Measurements from ENCODE around the gene SDHD.

DNA sequence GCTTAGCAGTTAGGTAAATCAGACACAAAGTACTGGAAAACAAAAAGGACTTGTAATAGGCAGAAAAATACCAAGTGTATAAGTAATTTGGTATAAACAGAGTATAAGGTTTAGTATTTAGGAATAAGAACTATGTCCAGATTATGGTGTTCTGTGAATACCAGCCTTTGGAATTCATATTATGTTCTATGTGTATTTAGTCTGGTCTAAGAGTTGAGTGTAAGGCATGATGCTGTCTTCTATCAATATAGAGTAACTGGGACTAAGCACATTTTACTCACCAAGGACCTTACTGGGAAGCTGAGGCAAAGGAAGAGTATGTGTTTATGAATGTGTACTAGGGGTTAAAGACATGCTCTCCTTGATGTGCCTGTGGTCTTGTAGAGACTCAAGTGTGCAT lies 9.5 kb downstream of the SDHD start:
- TF ChIP-seq POLR2AphosphoS5 (IDR thresholded peaks at IDR 0.05; ENCODE audit: low read depth, low read length) (no peak), EP300 (IDR thresholded peaks at IDR 0.05; ENCODE audit: borderline replicate concordance in 1 of 2, low read depth in 2 of 2, low read length in 2 of 2) (no peak), JUND (IDR thresholded peaks at IDR 0.05; ENCODE audit: low read length) (no peak), KDM5A (IDR thresholded peaks at IDR 0.05; ENCODE audit: low read length) (no peak), RFX5 (IDR thresholded peaks at IDR 0.05; ENCODE audit: borderline replicate concordance, low read depth, low read length) (no peak), NANOG (IDR thresholded peaks at IDR 0.05; ENCODE audit: insufficient read depth, low read depth, low read length, poor library complexity, severe bottlenecking) (no peak), BRCA1 (IDR thresholded peaks at IDR 0.05; ENCODE audit: low read depth, low read length) (no peak), CREB1 (IDR thresholded peaks at IDR 0.05) (no peak)
- TF ChIP-seq, protein P1, sequence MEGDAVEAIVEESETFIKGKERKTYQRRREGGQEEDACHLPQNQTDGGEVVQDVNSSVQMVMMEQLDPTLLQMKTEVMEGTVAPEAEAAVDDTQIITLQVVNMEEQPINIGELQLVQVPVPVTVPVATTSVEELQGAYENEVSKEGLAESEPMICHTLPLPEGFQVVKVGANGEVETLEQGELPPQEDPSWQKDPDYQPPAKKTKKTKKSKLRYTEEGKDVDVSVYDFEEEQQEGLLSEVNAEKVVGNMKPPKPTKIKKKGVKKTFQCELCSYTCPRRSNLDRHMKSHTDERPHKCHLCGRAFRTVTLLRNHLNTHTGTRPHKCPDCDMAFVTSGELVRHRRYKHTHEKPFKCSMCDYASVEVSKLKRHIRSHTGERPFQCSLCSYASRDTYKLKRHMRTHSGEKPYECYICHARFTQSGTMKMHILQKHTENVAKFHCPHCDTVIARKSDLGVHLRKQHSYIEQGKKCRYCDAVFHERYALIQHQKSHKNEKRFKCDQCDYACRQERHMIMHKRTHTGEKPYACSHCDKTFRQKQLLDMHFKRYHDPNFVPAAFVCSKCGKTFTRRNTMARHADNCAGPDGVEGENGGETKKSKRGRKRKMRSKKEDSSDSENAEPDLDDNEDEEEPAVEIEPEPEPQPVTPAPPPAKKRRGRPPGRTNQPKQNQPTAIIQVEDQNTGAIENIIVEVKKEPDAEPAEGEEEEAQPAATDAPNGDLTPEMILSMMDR (IDR thresholded peaks at IDR 0.05; ENCODE audit: control extremely low read depth in 1 of 3, insufficient read depth in 1 of 3, low read depth in 1 of 3, low read length in 3 of 3) = no peak
- TF ChIP-seq, protein P2, sequence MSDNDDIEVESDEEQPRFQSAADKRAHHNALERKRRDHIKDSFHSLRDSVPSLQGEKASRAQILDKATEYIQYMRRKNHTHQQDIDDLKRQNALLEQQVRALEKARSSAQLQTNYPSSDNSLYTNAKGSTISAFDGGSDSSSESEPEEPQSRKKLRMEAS (IDR thresholded peaks at IDR 0.05) = no peak
- TF ChIP-seq, protein P3, sequence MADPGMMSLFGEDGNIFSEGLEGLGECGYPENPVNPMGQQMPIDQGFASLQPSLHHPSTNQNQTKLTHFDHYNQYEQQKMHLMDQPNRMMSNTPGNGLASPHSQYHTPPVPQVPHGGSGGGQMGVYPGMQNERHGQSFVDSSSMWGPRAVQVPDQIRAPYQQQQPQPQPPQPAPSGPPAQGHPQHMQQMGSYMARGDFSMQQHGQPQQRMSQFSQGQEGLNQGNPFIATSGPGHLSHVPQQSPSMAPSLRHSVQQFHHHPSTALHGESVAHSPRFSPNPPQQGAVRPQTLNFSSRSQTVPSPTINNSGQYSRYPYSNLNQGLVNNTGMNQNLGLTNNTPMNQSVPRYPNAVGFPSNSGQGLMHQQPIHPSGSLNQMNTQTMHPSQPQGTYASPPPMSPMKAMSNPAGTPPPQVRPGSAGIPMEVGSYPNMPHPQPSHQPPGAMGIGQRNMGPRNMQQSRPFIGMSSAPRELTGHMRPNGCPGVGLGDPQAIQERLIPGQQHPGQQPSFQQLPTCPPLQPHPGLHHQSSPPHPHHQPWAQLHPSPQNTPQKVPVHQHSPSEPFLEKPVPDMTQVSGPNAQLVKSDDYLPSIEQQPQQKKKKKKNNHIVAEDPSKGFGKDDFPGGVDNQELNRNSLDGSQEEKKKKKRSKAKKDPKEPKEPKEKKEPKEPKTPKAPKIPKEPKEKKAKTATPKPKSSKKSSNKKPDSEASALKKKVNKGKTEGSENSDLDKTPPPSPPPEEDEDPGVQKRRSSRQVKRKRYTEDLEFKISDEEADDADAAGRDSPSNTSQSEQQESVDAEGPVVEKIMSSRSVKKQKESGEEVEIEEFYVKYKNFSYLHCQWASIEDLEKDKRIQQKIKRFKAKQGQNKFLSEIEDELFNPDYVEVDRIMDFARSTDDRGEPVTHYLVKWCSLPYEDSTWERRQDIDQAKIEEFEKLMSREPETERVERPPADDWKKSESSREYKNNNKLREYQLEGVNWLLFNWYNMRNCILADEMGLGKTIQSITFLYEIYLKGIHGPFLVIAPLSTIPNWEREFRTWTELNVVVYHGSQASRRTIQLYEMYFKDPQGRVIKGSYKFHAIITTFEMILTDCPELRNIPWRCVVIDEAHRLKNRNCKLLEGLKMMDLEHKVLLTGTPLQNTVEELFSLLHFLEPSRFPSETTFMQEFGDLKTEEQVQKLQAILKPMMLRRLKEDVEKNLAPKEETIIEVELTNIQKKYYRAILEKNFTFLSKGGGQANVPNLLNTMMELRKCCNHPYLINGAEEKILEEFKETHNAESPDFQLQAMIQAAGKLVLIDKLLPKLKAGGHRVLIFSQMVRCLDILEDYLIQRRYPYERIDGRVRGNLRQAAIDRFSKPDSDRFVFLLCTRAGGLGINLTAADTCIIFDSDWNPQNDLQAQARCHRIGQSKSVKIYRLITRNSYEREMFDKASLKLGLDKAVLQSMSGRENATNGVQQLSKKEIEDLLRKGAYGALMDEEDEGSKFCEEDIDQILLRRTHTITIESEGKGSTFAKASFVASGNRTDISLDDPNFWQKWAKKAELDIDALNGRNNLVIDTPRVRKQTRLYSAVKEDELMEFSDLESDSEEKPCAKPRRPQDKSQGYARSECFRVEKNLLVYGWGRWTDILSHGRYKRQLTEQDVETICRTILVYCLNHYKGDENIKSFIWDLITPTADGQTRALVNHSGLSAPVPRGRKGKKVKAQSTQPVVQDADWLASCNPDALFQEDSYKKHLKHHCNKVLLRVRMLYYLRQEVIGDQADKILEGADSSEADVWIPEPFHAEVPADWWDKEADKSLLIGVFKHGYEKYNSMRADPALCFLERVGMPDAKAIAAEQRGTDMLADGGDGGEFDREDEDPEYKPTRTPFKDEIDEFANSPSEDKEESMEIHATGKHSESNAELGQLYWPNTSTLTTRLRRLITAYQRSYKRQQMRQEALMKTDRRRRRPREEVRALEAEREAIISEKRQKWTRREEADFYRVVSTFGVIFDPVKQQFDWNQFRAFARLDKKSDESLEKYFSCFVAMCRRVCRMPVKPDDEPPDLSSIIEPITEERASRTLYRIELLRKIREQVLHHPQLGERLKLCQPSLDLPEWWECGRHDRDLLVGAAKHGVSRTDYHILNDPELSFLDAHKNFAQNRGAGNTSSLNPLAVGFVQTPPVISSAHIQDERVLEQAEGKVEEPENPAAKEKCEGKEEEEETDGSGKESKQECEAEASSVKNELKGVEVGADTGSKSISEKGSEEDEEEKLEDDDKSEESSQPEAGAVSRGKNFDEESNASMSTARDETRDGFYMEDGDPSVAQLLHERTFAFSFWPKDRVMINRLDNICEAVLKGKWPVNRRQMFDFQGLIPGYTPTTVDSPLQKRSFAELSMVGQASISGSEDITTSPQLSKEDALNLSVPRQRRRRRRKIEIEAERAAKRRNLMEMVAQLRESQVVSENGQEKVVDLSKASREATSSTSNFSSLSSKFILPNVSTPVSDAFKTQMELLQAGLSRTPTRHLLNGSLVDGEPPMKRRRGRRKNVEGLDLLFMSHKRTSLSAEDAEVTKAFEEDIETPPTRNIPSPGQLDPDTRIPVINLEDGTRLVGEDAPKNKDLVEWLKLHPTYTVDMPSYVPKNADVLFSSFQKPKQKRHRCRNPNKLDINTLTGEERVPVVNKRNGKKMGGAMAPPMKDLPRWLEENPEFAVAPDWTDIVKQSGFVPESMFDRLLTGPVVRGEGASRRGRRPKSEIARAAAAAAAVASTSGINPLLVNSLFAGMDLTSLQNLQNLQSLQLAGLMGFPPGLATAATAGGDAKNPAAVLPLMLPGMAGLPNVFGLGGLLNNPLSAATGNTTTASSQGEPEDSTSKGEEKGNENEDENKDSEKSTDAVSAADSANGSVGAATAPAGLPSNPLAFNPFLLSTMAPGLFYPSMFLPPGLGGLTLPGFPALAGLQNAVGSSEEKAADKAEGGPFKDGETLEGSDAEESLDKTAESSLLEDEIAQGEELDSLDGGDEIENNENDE (IDR thresholded peaks at IDR 0.05; ENCODE audit: insufficient replicate concordance, low read length) = no peak
- TF ChIP-seq, protein P4, sequence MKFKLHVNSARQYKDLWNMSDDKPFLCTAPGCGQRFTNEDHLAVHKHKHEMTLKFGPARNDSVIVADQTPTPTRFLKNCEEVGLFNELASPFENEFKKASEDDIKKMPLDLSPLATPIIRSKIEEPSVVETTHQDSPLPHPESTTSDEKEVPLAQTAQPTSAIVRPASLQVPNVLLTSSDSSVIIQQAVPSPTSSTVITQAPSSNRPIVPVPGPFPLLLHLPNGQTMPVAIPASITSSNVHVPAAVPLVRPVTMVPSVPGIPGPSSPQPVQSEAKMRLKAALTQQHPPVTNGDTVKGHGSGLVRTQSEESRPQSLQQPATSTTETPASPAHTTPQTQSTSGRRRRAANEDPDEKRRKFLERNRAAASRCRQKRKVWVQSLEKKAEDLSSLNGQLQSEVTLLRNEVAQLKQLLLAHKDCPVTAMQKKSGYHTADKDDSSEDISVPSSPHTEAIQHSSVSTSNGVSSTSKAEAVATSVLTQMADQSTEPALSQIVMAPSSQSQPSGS (IDR thresholded peaks at IDR 0.05; ENCODE audit: low read length) = no peak

All from H1 (cell line).